Stimulated activated CD8-positive, alpha-beta memory T cell treated with anti-CD3 and anti-CD28 coated beads, Interleukin-4, amount 100 ng/mL, for 4 hours (primary cell): ENCODE data around the gene PLEKHM3.

ENCODE experiments used
- DNase-seq, 2 donors: peaks; one replicate each; pipeline ENCODE4 v3.0.0-alpha.2; 2020; ENCODE audit warnings: low read depth in 2 of 2, low spot score in 1 of 2

PLEKHM3 gene

DNA sequence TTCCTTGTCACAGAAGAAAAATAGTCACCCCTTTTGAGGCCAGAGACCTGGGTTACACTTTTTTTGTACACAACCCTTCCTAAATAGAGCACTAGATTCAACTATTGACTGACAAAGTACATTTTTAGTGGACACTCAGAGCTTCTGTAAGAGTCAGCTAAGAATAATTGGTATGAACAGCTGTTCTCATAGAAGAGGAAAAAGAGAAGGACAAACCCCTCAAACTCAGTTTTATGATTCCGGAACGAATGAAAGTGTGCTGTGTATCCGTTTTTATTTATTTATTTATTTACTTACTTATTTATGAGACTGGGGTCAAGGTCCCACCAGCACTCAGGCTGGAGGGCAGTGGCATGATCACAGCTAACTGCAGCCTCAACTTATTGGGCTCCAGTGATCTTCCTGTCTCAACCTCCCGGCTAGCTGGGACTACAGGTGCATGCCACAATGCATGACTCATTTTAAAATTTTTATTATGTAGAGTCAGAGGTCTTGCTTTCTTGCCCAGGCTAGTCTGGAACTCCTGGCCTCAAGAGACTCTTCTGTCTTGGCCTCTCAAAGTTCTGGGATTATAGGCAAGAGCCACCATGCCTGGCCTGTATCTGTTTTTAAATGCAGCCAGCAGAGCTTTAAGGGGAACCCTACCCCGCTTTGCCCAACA is 219.6 kb downstream of the PLEKHM3 start:
- no peak for DNase-seq

DNA sequence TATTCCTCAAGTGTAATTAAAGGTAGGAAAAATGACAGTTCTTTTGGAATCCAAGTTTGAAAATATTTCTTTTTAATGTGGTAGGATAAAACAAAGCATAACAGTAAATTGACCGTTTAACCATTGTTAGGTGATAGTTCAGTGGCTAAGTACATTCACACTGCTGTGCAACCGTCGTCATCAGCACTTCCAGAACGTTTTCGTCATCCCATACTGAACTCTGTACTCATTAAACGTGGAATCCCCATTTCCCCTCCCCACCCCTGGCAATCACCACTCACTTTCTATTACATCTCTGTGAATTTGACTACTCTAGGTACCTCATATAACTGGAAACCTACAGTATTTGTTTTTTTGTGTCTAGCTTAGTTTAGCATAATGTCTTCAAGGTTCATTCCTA is 222.7 kb downstream of the PLEKHM3 start:
- DNase-seq: no peak

DNA sequence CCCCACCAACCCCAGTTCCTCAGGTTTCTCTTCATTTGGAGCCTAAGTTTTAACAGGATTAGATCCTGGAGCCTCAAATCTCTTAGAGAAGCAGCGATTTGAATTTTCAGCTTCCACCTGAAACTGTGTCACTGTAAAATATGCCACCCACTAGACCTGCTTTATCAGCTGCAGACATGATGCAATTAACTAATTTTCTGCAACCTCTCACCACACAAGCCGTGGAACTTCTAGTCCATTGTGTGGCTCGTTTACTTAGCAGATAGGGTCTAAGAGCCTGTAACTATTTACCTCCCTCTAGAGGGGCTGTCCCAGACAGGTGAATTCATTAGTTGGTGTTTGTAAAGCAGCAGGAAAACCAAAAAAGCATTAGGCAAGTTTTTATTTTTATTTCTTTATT is 224.1 kb downstream of the PLEKHM3 start:
- DNase-seq: no peak

DNA sequence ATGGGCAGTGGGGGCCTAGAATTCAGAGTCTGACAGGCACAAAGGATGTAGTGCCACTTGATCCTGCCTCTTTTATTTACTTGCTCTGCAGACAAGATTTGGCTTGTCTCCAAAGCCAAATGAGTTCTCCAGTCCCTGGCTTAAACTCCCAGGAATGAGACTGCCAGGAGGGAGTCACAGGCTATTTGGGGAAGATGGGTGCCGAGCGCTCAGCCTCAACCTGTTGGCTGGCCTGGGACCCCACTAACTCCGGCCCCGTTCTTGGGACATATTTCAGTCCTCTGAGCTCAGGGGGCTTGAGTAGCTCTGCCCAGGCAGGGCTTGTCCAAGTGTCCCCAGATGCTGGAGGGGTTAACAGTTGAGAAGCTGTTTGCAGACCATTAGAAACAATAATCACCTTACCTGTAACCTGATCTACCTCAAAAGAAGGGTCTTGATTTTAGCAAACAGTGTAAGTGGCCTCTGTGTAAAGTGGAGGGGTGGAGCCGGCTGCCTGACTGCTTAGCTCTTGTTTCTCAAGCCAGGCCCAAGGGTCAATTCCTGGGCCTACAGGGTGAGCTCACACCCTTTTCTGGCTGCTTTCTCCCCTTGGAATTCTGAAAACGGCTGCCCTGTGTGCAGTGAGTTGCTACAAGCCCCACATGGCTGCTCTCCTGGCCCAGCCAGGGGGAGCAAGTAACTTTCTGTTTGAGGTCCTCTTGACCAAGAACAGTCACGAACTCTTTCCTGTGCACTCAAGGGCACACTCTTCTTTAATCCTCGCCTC is 228.6 kb downstream of the PLEKHM3 start:
- DNase-seq: no peak

DNA sequence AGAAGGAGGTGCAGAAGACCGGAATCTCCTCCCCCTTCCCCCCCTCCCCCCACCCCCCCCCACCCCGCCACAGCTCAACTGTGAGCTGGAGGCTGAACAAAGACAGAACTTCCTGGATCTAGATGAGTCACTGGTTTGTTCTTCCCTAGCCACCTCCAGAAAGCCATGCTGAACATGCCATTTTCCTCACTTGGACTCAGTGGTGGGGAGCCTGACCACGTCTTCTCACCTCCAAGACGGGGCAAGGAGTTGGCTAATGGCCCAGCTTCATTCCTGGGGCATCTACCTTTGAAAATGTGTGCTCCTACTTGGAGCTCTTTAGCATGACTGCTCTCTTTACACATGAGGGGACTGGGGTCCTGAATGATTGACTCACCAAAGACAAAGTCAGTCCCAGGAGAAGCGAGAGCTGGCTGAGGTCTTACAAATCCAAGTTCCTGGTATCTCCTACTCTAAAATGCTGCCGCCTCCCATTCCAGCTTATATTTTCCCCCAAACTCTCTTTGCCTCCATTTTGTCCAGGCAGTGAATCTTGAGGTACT is 233.0 kb downstream of the PLEKHM3 start:
- no peak for DNase-seq

DNA sequence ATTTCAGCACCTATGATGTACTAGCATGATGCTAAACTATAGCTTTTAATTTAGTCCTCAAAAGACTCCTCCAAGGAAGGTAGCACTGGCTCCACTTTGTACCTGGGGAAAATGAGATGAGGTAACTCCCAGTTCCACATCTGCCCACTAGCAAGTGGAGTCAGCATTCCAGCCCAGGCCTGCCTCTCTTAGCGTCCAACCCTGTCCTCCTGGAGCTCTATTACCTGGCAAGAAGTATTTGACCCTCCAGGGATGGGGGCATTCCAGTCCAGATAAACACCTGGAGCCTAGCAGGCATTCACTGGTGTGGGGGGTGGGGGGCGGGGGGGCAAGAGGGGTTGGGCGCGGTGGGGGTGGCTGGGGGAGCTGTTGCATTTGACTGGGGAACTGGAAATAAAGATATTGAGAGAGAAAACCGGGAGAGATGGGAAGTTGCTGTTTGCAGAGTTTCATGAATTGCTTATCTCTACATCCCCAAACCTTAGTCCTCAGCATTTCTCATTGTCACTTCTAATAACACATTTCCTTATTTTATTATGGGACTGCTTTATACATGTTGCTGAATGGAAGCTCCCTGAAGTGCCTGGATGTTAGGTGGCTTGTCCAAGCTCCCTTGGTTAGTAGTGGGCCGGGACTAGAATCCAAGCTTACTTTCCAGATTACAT is 233.6 kb downstream of the PLEKHM3 start:
- no peak for DNase-seq

DNA sequence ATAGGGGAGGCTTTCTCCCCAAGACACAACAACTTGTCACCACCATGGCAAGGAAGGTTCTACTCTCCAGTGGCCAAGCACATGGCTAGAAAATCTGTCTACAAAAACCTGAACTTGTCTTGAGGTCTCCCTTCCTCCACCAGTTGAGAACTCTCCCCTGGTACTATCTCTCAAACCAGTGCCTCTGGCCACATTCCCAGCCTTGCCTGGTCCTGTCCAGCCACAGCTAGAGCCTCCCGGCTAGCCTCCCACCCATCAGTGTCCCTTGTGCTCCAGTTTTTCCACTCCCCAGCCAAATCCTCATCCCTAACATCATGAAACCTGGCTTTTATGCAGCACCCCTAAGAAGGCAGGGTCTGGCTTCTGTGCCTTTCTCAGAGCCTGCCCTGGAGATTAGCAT is 234.4 kb downstream of the PLEKHM3 start:
- DNase-seq: no peak

DNA sequence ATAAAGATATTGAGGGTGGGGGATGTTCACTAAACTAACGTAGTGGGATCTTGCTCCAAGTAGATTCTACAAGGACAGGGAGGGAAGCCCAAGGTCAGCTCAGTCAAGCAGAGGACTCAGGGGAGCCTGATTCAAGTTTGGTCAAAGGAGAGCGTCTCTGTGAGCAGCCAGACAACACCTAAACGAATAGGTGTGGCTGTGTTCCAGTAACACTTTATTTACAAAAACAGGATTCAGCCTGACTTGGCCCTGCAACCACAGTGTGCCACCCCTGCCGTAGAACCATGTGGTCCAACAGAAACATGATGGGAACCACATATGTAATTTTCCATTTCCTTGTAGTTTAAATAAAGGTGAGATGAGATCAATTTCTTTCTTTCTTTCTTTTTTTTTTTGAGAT is 237.5 kb downstream of the PLEKHM3 start:
- no peak for DNase-seq

DNA sequence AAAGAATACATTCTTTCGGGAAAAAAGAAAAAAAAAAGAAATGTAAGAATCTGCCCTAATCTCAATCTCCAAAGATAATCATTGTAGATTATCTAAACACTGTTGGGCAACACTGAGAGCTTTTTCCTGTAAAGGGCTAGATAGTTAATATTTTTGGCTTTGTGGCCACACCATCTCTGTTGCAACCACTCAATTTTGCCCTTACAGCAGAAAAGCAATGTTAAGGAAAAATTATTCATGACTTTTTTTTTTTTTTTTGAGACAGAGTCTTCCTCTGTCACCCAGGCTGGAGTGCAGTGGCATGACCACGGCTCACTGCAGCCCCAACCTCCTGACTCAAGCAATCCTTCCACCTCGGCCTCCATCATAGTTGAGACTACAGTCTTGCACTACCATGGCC is 238.3 kb downstream of the PLEKHM3 start:
- no peak for DNase-seq

DNA sequence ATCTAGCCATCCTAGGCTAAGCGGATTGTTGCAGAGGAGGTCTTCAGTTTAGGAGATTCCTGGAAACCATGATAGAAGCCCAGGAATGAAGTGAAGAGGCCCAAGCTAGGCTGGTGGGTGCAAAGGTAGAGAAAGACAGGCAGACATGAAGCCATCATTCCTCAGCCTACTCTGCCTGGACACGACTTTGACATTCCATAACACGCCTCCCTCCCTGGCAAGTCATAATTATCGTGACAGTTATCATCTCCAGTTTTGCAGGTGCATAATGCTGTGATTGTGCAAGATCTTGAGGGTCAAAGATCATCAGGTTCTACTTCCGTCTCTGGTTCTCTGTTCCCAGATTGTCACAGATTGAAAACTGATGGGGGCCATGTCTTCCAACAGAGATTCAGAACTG is 240.4 kb downstream of the PLEKHM3 start:
- no peak for DNase-seq

DNA sequence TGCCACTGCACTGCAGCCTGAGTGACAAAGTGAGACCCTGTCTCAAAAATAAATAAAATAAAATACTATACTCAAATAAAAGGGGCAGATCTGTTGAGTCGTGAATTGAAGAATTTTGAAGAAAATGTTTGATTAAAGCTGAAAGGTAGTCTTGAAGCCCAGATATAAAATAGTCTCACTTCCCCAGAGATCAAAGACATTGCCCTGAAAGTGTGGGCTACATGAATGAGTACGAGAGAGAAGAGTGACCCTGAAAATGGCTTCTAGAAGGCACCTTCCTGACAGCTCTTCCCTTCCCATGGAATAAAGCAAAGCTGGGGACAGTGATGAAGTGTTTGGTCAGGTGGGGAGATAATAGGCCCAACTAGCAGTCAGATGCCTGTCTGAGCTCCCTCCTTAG is 241.8 kb downstream of the PLEKHM3 start:
- DNase-seq: no peak

DNA sequence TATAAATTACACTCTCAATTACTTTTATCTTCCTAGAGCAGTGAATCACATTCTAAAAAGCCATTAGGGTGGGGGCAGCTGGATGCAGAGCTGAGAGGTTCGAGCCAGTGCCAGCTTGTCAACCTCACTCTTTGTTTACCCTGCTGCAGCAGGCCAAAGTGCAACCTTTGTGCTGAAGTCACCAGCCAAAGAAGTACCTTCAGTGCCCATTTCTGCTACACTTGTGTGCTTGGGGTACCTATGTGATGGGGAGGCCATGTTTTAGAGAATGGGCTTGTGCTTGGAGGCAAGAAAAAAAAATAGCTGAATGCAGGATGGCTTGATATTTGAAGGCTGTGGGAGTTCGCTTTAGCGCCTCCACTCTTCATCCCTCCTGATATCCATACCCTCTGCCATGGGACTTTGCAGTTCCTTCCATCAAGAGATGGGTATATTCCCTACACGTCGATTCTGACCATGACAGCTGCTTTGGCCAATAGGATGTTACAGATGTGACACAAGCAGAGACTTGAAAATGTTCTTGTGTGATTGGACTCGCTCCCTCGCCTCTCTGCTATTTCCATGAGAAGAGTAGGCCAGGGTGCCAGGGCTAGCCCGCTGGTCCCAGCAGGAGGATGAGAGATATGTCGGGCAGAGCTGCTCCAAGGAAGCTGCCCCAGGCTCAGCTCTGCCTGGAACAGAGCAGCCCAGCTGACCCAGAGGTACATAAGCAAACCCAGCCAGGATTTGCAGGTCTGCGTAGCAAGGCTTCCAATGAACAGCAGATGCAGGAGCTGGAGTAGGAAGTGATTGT is 242.9 kb downstream of the PLEKHM3 start:
- DNase-seq: no peak

DNA sequence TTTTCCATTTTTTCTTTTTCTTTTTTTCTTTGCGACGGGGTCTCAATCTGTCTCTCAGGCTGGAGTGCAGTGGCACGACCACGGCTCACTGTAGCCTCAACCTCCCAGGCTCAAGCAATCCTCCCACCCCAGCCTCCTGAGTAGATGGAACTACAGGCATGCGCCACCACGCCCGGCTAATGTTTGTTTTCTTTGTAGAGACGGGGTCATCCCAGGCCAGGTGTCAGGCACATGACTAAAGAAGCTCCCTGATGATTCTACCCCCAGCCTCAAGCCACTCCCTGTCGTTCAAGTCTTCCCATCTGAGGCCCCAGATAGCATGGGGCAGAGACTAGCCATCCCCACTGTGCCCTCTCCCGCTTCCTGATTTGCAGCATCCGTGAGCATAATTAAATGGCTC is 245.8 kb downstream of the PLEKHM3 start:
- no peak for DNase-seq

DNA sequence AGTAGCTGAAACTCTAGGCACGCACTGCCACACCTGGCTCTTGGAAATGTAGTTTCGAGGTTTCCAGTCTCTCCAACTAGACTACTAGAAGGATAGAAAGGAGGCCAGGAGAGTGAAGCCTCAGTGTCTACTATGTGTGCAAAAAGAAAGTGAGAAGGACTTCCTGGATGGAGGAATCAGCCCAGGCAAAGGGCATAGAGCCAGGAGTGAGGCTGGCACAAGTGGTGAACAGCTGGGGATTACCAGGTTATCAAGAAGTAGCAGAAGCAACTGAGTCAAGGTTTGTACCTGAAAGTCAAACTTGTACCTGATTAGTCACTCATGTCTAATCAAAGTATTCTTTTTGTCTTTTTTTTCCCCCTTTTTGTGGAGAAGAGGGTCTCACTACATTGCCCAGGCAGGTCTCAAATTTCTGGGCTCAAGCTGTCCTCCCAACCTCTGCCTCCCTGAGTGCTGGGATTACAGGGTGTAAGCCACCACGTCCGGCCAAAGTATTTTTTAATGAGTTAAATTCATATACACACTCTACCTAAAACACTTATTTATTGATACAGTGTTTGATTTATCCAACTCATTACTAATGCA is 246.9 kb downstream of the PLEKHM3 start:
- no peak for DNase-seq

DNA sequence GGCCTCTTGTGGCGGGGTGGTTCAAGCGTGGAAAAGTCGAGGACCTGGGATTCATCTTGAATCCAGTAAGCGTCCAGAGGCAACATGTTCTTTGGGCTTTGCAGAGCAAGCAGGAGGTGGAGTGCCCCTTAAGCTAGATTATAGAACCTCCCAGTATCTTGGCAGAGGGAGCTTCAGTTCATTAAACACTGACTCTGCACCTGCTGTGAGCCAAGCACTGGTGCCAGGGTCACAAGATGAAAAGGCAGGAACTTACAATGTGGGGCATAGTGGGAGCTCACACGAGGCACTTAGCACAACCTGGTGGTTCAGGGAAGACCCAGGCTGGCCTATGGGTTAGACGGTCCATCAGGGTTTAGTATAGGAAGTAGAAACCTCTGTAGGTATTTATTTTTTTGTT is 248.2 kb downstream of the PLEKHM3 start:
- no peak for DNase-seq

DNA sequence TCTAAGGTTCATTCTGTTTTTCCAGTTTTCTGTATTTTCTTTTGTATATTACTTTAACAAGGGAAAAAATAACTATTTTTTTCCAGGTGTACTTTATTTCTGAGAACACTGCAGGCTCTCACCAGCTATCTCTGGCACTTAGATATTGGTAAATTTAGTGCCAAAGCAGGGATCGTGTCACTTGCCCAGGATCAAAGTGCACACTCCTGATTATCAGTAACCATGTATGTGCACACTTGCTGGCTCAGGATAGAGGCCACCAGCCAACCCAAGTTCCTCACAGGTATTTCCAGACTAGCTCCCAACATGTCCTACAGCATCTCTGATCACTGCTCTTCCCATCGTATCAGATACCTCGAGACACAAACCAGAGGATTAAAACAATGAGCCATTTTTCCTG is 249.9 kb downstream of the PLEKHM3 start:
- DNase-seq: no peak

DNA sequence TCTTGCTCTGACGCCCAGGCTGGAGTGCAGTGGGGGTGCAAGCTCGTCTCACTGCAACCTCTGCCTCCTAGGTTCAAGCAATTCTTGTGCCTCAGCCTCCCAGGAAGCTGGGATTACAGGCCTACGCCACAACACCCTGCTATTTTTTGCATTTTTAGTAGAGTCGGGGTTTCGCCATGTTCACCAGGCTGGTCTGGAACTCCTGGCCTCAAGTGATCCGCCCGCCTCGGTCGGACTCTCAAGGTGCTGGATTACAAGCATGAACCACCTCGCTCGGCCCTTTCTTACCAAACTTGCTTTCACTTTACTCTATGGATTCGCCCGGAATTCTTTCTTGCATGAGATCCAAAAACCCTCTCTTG is 252.5 kb downstream of the PLEKHM3 start:
- no peak for DNase-seq

DNA sequence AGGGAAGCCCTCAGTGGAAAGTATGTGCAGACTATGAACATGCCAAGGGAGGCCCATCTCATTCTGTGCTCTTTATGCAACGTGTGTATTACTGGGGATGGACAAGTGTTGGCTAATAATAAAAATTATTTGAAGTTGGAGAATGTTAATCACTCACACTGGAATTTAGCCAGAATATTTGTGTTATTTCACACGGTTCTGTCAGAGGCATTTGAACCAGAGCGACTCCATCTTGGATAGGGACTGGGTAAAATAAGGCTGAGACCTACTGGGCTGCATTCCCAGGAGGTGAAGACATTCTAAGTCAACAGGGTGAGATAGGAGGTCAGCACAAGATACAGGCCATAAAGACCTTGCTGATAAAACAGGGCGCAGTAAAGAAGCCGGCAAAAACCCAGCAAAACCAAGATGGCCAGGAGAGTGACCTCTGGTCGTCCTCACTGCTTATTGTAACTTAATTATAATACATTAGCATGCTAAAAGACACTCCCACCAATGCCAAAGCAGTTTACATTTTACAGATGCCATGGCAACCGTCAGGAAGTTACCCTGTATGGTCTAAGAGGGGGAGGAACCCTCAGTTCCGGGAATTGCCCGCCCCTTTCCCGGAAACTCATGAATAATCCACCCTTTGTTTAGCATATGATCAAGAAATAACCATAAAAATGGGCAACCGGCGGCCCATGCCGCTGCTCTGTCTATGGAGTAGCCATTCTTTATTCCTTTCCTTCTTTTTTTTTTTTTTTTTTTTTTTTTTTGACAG is 253.1 kb downstream of the PLEKHM3 start:
- no peak for DNase-seq

DNA sequence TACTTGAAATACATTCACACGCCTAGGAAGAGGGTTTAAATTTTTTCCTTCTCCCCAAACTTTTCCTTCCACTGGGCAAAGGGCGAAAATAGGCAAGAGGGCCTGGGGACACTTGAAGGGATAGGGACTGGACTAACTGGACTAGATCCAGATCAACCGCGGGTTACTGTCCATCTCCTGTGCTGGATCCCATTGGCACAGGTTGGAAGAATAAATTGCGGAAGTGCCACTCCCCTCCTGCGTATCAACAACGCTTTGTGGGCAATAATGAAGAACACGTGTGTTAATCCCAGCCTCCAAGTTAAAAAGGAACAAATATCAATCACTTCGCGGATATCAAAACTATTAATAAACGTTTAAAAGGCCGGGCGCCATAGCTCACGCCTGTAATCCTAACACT is 253.9 kb downstream of the PLEKHM3 start:
- no peak for DNase-seq
